NCI-H748 (cell line): ENCODE measurements around the gene EFCAB6.

Experiments
- DNase-seq: peaks from one replicate; lab custom pipeline; 2025; ENCODE audit not compliant: unreplicated experiment; lab: John Stamatoyannopoulos, UW

Gene EFCAB6

GRCh38 chr22:43847376-43848289 lies 35.5 kb upstream of the EFCAB6 start:
- DNase-seq, result no peak

GRCh38 chr22:43846966-43847365 lies 34.9 kb upstream of the EFCAB6 start:
- no peak for DNase-seq

GRCh38 chr22:43845981-43846380 lies 33.9 kb upstream of the EFCAB6 start:
- no peak for DNase-seq

- DNase-seq, result no peak
Measured at GRCh38 chr22:43844560-43845545, 32.7 kb upstream of the EFCAB6 start.

- no peak for DNase-seq
Measured at GRCh38 chr22:43843783-43844530, 31.9 kb upstream of the EFCAB6 start.

- DNase-seq, result no peak
Measured at GRCh38 chr22:43841742-43842141, 29.6 kb upstream of the EFCAB6 start.

- DNase-seq, result no peak
Measured at GRCh38 chr22:43840851-43841250, 28.7 kb upstream of the EFCAB6 start.

- DNase-seq, result no peak
Measured at GRCh38 chr22:43840431-43840830, 28.3 kb upstream of the EFCAB6 start.

GRCh38 chr22:43839781-43840180 lies 27.7 kb upstream of the EFCAB6 start:
- DNase-seq, result no peak

- no peak for DNase-seq
Measured at GRCh38 chr22:43838571-43839307, 26.6 kb upstream of the EFCAB6 start.

GRCh38 chr22:43838161-43838560 lies 26.1 kb upstream of the EFCAB6 start:
- no peak for DNase-seq

GRCh38 chr22:43837666-43838065 lies 25.6 kb upstream of the EFCAB6 start:
- DNase-seq, result no peak

GRCh38 chr22:43835736-43836135 lies 23.6 kb upstream of the EFCAB6 start:
- no peak for DNase-seq

- no peak for DNase-seq
Measured at GRCh38 chr22:43835166-43835565, 23.1 kb upstream of the EFCAB6 start.

- DNase-seq, result no peak
Measured at GRCh38 chr22:43833286-43834240, 21.5 kb upstream of the EFCAB6 start.

- no peak for DNase-seq
Measured at GRCh38 chr22:43832393-43833265, 20.5 kb upstream of the EFCAB6 start.

GRCh38 chr22:43831561-43832392 lies 19.7 kb upstream of the EFCAB6 start:
- no peak for DNase-seq
